Epithelial cell of proximal tubule (primary cell): ENCODE measurements around the gene BAIAP2L2. TPM values are rescaled to one million over a fixed set of nuclear protein-coding genes. Genes with fewer than 3 reads are reported as not detected.

ENCODE experiments used
- DNase-seq: peaks from one replicate; pipeline ENCODE4 v3.0.0-alpha.2; 2011; ENCODE audit warnings: low read depth
- H3K4me3 ChIP-seq: 2 replicates; pipeline ENCODE4 v1.5.1; 2011; ENCODE audit warnings: low read depth, mild to moderate bottlenecking, low read length
- CTCF ChIP-seq: conservative IDR thresholded peaks from 2 replicates; pipeline ENCODE4 v1.5.1; 2012; ENCODE audit warnings: low read depth, mild to moderate bottlenecking, low read length
- total RNA-seq: library from RNA; depleted of rRNA; stranded (reverse); fragments of >200 nt; gene quantifications from 2 replicates; pipeline ENCODE4 v1.2.3, GENCODE V29; 2015

The BAIAP2L2 gene
- total RNA-seq, 1 donor from 2014 or later: 6.5 TPM

GRCh38 chr22:38127869-38128268, 17.4 kb upstream of the BAIAP2L2 start:
- TF ChIP-seq CTCF: no peak
- no peak overlapping the region for H3K4me3 ChIP-seq
- no peak for DNase-seq

GRCh38 chr22:38126928-38127668, 16.6 kb upstream of the BAIAP2L2 start:
- TF ChIP-seq CTCF: no peak
- no peak for DNase-seq
- no peak overlapping the region for H3K4me3 ChIP-seq

GRCh38 chr22:38125751-38126201, 15.3 kb upstream of the BAIAP2L2 start:
- TF ChIP-seq CTCF: no peak
- DNase-seq: no peak
- H3K4me3 ChIP-seq: no peak overlapping the region

GRCh38 chr22:38125038-38125610, 14.6 kb upstream of the BAIAP2L2 start:
- no peak overlapping the region for H3K4me3 ChIP-seq
- no peak for TF ChIP-seq CTCF
- DNase-seq: no peak

- TF ChIP-seq CTCF: peak; percentile 7
- DNase-seq: no peak
- H3K4me3 ChIP-seq: no peak overlapping the region
Measured at GRCh38 chr22:38124236-38124974, 13.9 kb upstream of the BAIAP2L2 start.

GRCh38 chr22:38122616-38123015, 12.1 kb upstream of the BAIAP2L2 start:
- TF ChIP-seq CTCF: no peak
- no peak overlapping the region for H3K4me3 ChIP-seq
- DNase-seq: no peak
